Activated B cell treated with CpG ODN at 0.5 μM for 24 hours (primary cell): ENCODE results near the gene ADAD2. TPM values are rescaled to one million over a fixed set of nuclear protein-coding genes. Genes with fewer than 3 reads are reported as not detected.
"Not testable (repeated sequence)": the region's sequence is repeated elsewhere in the genome, so short reads cannot be mapped to it uniquely, and the experiment has no call there.

ENCODE experiments used
- ATAC-seq: fragments of 200-7000 bp; cut with Tn5 transposase; one replicate; pipeline ENCODE4 v1.10.0; 2021; ENCODE audit warnings: low read depth, mild to moderate bottlenecking, moderate library complexity
- CTCF ChIA-PET: fragments of 350-600 bp; sonication (Branson Sonifier 250); formaldehyde crosslinking; loops from one replicate; lab custom pipeline; 2021; ENCODE audit warnings: antibody characterized with exemption; lab: Charles Lee
- POLR2A ChIA-PET: fragments of 350-600 bp; sonication (Branson Sonifier 250); formaldehyde crosslinking; loops from one replicate; lab custom pipeline; 2021; ENCODE audit warnings: antibody characterized with exemption; lab: Charles Lee
- DNase-seq: peaks from one replicate; pipeline ENCODE4 v3.0.0; 2022
- H3K27ac Mint-ChIP-seq: one replicate; pipeline ENCODE4 v1.8.0; 2020; ENCODE audit warnings: mixed read lengths
- H3K27me3 Mint-ChIP-seq: one replicate; pipeline ENCODE4 v1.8.0; 2021; ENCODE audit warnings: mixed read lengths
- H3K36me3 Mint-ChIP-seq: one replicate; pipeline ENCODE4 v1.8.0; 2021; ENCODE audit warnings: low read depth, mixed read lengths
- H3K4me1 Mint-ChIP-seq: one replicate; pipeline ENCODE4 v1.8.0; 2021; ENCODE audit warnings: mixed read lengths
- H3K4me3 Mint-ChIP-seq: one replicate; pipeline ENCODE4 v1.8.0; 2020; ENCODE audit warnings: mild to moderate bottlenecking, mixed read lengths
- H3K9me3 Mint-ChIP-seq: one replicate; pipeline ENCODE4 v1.8.0; 2020; ENCODE audit warnings: mixed read lengths
- intact Hi-C: fragments of 100-400 bp; cut with micrococcal nuclease; formaldehyde crosslinking; loops from one replicate; pipeline ENCODE4 v1.15.1; 2024
- total RNA-seq: library from RNA; stranded (reverse); gene quantifications from 2 replicates; pipeline ENCODE4 v1.2.3, GENCODE V29; 2022
- TF ChIP-seq, protein P1 (sequence below): fragments of 200-600 bp; IDR thresholded peaks from one replicate; pipeline ENCODE4 v1.8.0; 2022; ENCODE audit warnings: antibody characterized with exemption, mild to moderate bottlenecking

Gene ADAD2
- total RNA-seq, 1 donor from 2014 or later = not detected

DNA sequence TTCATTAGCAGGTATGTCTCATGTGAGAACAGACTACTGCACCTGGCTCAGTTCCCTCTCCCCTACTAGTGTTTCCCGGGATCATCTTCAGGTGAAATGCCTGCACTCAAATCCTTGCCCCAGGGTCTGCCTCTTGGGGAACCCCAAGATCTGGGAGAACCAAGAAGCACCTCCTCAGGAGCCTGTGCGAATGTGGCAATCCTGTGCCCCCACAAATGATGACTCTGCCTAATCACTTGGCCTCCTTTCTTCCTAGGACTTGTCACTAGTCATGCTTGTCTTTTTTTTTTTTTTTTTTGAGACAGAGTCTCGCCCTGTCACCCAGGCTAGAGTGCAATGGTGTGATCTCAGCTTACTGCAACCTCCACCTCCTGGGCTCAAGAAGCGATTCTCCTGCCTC, 21.7 kb downstream of the ADAD2 start:
- Mint-ChIP-seq H3K27ac (no peak overlapping the region), H3K27me3 (peaks cover 2% of the 10 kb centered on the region), H3K9me3 (no peaks in the 10 kb centered on the region), H3K36me3 (no peaks in the 10 kb centered on the region), H3K4me1 (no peaks in the 10 kb centered on the region), H3K4me3 (no peak overlapping the region)
- CTCF ChIA-PET = no interaction called here
- intact Hi-C loops = no loop called here
- POLR2A ChIA-PET = no interaction called here
- TF ChIP-seq, protein P1, sequence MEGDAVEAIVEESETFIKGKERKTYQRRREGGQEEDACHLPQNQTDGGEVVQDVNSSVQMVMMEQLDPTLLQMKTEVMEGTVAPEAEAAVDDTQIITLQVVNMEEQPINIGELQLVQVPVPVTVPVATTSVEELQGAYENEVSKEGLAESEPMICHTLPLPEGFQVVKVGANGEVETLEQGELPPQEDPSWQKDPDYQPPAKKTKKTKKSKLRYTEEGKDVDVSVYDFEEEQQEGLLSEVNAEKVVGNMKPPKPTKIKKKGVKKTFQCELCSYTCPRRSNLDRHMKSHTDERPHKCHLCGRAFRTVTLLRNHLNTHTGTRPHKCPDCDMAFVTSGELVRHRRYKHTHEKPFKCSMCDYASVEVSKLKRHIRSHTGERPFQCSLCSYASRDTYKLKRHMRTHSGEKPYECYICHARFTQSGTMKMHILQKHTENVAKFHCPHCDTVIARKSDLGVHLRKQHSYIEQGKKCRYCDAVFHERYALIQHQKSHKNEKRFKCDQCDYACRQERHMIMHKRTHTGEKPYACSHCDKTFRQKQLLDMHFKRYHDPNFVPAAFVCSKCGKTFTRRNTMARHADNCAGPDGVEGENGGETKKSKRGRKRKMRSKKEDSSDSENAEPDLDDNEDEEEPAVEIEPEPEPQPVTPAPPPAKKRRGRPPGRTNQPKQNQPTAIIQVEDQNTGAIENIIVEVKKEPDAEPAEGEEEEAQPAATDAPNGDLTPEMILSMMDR = no peak
- no peak for ATAC-seq
- DNase-seq = no peak

DNA sequence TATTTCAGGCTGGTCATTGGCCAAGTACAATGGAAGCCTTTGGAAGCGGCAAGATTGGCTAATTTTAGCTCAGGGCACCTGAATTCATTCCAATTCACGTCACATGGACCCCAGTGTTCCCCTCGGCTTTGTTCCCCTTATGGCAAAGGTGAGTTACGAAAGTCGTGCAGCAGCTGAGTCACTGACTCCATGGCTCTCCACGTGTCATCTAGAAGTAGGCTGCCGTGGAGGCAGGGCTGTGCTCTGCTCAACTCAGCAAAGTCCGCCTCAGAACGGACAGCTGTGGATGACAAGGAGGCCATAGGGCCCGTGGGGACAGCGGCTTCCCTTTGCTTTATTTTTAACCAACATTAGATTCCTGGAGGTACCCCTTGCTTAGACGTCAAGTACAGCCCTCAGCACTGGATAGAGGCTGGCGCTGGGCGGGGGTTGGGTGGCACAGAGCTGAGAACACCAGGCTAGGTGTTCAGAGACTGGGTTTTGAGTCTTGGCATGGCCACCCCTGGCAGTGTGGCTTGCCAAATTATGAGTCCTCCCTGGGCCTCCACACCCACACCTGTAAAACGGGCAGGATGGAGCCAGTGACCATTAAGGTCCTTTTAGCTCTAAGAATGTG, 23.6 kb downstream of the ADAD2 start:
- ChIA-PET POLR2A (interaction anchor here (0.6 kb wide), 1 partner anchor 54 kb away, joined by 5 read pairs; no protein-coding TSS in a partner anchor), CTCF (no interaction called here)
- peaks cover 2% of the 10 kb centered on the region for H3K27me3 Mint-ChIP-seq
- no peak overlapping the region for H3K4me3 Mint-ChIP-seq
- no peaks in the 10 kb centered on the region for H3K9me3 Mint-ChIP-seq
- H3K4me1 Mint-ChIP-seq = no peaks in the 10 kb centered on the region
- TF ChIP-seq, protein P1 = no peak
- no peak overlapping the region for H3K27ac Mint-ChIP-seq
- intact Hi-C loops = no loop called here
- DNase-seq (no peak), ATAC-seq (no peak)
- no peaks in the 10 kb centered on the region for H3K36me3 Mint-ChIP-seq

DNA sequence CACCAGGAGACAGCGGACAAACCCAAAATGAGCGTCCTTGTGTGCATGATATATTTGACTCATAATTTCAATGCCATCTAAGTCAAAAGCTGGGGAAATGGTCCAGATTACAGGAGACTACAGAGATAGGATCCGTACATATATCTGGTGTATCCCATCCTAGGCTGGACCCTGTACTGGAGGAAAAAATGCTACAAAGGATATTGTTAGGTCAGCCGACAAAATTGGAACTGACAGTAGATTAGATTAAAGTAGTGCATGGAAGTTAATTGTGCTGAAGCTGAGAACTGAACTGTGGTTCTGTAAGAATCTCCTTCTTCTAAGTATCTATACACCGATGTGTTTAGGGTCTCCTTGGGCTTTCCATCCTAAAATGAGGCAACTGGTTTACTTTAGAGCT, 24.6 kb downstream of the ADAD2 start:
- Mint-ChIP-seq H3K9me3 (no peaks in the 10 kb centered on the region), H3K27ac (no peak overlapping the region), H3K27me3 (peaks cover 2% of the 10 kb centered on the region), H3K4me1 (no peaks in the 10 kb centered on the region), H3K36me3 (no peaks in the 10 kb centered on the region), H3K4me3 (no peak overlapping the region)
- intact Hi-C loops = no loop called here
- ATAC-seq (no peak), DNase-seq (no peak)
- ChIA-PET POLR2A (interaction anchor here (0.5 to 0.6 kb wide), 2 partner anchors 55 to 202 kb away, joined by 4 to 5 read pairs; no protein-coding TSS in a partner anchor), CTCF (no interaction called here)
- TF ChIP-seq, protein P1 = no peak

DNA sequence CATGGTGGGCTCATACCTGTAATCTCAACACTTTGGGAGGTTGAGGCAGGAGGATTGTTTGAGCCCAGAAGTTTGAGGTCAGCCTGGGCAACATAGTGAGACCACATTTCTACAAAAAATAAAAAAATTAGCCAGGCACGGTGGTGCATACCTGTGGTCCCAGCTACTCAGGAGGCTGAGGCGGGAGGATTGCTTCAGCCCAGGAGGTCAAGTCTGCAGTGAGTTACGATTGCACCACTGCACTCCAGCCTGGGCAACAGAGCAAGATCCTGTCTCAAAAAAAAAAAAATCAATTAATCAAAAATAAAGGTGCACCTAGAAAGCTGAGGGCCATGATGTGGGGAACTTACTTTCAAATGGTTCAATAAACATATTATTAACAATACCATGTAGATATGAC, 25.2 kb downstream of the ADAD2 start:
- H3K4me3 Mint-ChIP-seq, DNase-seq, H3K9me3 Mint-ChIP-seq, H3K27me3 Mint-ChIP-seq, H3K4me1 Mint-ChIP-seq, CTCF ChIA-PET, ATAC-seq, H3K27ac Mint-ChIP-seq, POLR2A ChIA-PET, H3K36me3 Mint-ChIP-seq, intact Hi-C loops: not testable (repeated sequence)

DNA sequence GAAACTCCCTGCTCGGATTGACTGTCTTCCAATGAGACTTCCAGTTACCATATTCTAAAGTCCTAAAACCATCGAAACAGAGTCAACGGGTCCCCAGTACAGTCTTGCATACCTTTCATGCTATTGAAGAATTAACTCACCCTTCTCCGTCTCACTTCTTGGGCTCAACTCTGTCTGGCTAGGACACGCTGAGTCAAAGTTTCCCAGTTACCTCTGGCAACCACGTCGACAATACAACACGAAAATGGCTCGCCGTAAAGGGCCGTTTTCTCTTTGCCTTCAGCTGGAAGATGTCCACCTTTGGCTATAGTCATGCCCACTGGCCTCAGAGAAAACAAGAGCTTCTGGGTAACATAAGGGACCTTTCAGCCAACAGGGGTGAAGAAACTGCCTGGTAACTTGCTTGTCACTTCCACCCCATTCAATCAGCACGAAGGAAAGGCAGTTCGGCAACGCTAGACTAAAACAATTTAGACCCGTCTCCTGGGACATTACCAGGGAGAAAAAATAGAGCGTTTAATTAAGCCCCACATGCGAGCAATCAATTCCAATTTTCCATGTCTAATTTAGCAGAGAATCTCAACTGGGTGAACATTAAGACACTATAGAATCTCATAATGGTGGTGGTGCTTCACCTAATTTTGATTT, 27.3 kb downstream of the ADAD2 start:
- ChIA-PET CTCF (no interaction called here), POLR2A (no interaction called here)
- peaks cover 6% of the 10 kb centered on the region for H3K27me3 Mint-ChIP-seq
- H3K27ac Mint-ChIP-seq = no peak overlapping the region
- ATAC-seq (no peak), DNase-seq (no peak)
- H3K4me3 Mint-ChIP-seq = no peak overlapping the region
- no peaks in the 10 kb centered on the region for H3K4me1 Mint-ChIP-seq
- intact Hi-C loops = no loop called here
- no peaks in the 10 kb centered on the region for H3K36me3 Mint-ChIP-seq
- TF ChIP-seq, protein P1 = no peak
- H3K9me3 Mint-ChIP-seq = no peaks in the 10 kb centered on the region
